HCT116 (cell line): ENCODE results near the gene CASP8. TPM values are rescaled to one million over a fixed set of nuclear protein-coding genes. Genes with fewer than 3 reads are reported as not detected.

Experiments used
- ATAC-seq: fragments of 200-7000 bp; cut with Tn5 transposase; 2 replicates; pipeline ENCODE4 v1.9.1; 2020; ENCODE audit warnings: mild to moderate bottlenecking, moderate library complexity
- BruUV-seq: library from RNA; stranded (reverse); fragments of 400-500 nt; replicated peaks from 2 replicates; lab custom pipeline; 2021; lab: Mats Ljungman, UMichigan
- CTCF ChIA-PET: fragments of 300-600 bp; sonication (Branson Sonifier 250); formaldehyde crosslinking; loops from one replicate; lab custom pipeline; 2021; ENCODE audit warnings: antibody characterized with exemption; lab: Charles Lee
- POLR2A ChIA-PET: fragments of 300-600, 350-600 bp; sonication (Branson Sonifier 250); formaldehyde crosslinking; loops from one replicate; lab custom pipeline; 2021; ENCODE audit warnings: antibody characterized with exemption; lab: Charles Lee
- RAD21 ChIA-PET, 2 experiments: fragments of 300-600 bp; sonication (Branson Sonifier 250); formaldehyde crosslinking; loops; one replicate each; lab custom pipeline; 2023; ENCODE audit warnings: low total read pairs in 2 of 2; ENCODE audit not compliant: uncharacterized antibody in 2 of 2, unreplicated experiment in 2 of 2, low non-redundant PET in 1 of 2; lab: Charles Lee
- DNase-seq: peaks from one replicate; pipeline ENCODE4 v3.0.0-alpha.2; 2010; ENCODE audit warnings: low read depth, low spot score
- H2AFZ ChIP-seq: fragments of 200-600 bp; shearing (Covaris generic), sonication (generic); 2 replicates; pipeline ENCODE4 v1.6.1; 2017; ENCODE audit warnings: low read depth, mixed run types, mixed read lengths, antibody characterized with exemption, low read length; ENCODE audit not compliant: poor library complexity, severe bottlenecking
- H3K27ac ChIP-seq: 2 replicates; pipeline ENCODE4 v1.5.1; 2012; ENCODE audit warnings: low read depth, low read length
- H3K27me3 ChIP-seq: fragments of 200-600 bp; sonication (generic); 2 replicates; pipeline ENCODE4 v1.6.1; 2016; ENCODE audit warnings: mixed run types, low read length, mixed read lengths; ENCODE audit not compliant: insufficient read depth
- H3K36me3 ChIP-seq, 2 experiments: fragments of 200-500 bp in 1 of 2; fragments of 200-600 bp in 1 of 2; sonication (Bioruptor generic) in 1 of 2; sonication (generic) in 1 of 2; 2 replicates each; pipeline versions ENCODE4 v1.5.1 to v1.6.1; 2014 to 2016; ENCODE audit warnings: low read length in 2 of 2, inconsistent platforms in 1 of 2, mixed read lengths in 1 of 2, mixed run types in 1 of 2; ENCODE audit not compliant: insufficient read depth in 2 of 2, control insufficient read depth in 1 of 2
- H3K4me1 ChIP-seq, 2 experiments: fragments of 200-600 bp in 1 of 2; sonication (generic) in 1 of 2; 2 replicates each; pipeline versions ENCODE4 v1.5.1 to v1.6.1; 2012 to 2017; ENCODE audit warnings: low read length in 2 of 2, inconsistent platforms in 1 of 2, mild to moderate bottlenecking in 1 of 2, mixed read lengths in 1 of 2, mixed run types in 1 of 2, moderate library complexity in 1 of 2; ENCODE audit not compliant: insufficient read depth in 2 of 2, control insufficient read depth in 1 of 2
- H3K4me2 ChIP-seq: fragments of 200-600 bp; sonication (generic); 2 replicates; pipeline ENCODE4 v1.6.1; 2017; ENCODE audit warnings: mixed run types, low read length, mixed read lengths
- H3K4me3 ChIP-seq, 2 experiments: fragments of 200-600 bp in 1 of 2; sonication (generic) in 1 of 2; replicated peaks in 1 of 2; 2 replicates each; pipeline ENCODE4 v1.5.1; 2011 to 2016; ENCODE audit warnings: low read length in 2 of 2, control low read depth in 1 of 2, low read depth in 1 of 2, mild to moderate bottlenecking in 1 of 2, mixed read lengths in 1 of 2, mixed run types in 1 of 2
- H3K79me2 ChIP-seq: fragments of 200-600 bp; sonication (generic); 2 replicates; pipeline ENCODE4 v1.6.1; 2017; ENCODE audit warnings: mild to moderate bottlenecking, mixed run types, low read length, moderate library complexity, mixed read lengths; ENCODE audit not compliant: insufficient read depth
- H3K9ac ChIP-seq: fragments of 200-600 bp; sonication (generic); 2 replicates; pipeline ENCODE4 v1.6.1; 2016; ENCODE audit warnings: low read length, mixed read lengths
- H3K9me2 ChIP-seq: fragments of 200-600 bp; sonication (generic), shearing (Covaris generic); 2 replicates; pipeline ENCODE4 v1.6.1; 2017; ENCODE audit warnings: mixed run types, mild to moderate bottlenecking, moderate library complexity; ENCODE audit not compliant: insufficient read depth
- H3K9me3 ChIP-seq, 2 experiments: fragments of 200-500 bp in 1 of 2; fragments of 200-600 bp in 1 of 2; sonication (Bioruptor generic) in 1 of 2; sonication (generic) in 1 of 2; 2 replicates each; pipeline ENCODE4 v1.6.1; 2014 to 2017; ENCODE audit warnings: low read length in 2 of 2, mixed read lengths in 2 of 2, inconsistent platforms in 1 of 2, low read depth in 1 of 2, mild to moderate bottlenecking in 1 of 2, mixed run types in 1 of 2, moderate library complexity in 1 of 2; ENCODE audit not compliant: control insufficient read depth in 1 of 2, insufficient read depth in 1 of 2
- H4K20me1 ChIP-seq: fragments of 200-600 bp; sonication (generic), shearing (Covaris generic); 2 replicates; pipeline ENCODE4 v1.6.1; 2017; ENCODE audit warnings: mixed run types, mild to moderate bottlenecking, moderate library complexity; ENCODE audit not compliant: insufficient read depth
- CBX3 ChIP-seq: IDR thresholded peaks from 2 replicates; pipeline ENCODE4 v1.6.1; 2012; ENCODE audit warnings: low read depth
- CEBPB ChIP-seq: IDR thresholded peaks from 2 replicates; pipeline ENCODE4 v1.6.1; 2012; ENCODE audit warnings: low read depth
- EGR1 ChIP-seq: IDR thresholded peaks from 2 replicates; pipeline ENCODE4 v1.6.1; 2012; ENCODE audit warnings: low read depth
- ELF1 ChIP-seq: IDR thresholded peaks from 2 replicates; pipeline ENCODE4 v1.6.1; 2012; ENCODE audit warnings: low read depth, borderline replicate concordance
- EZH2 ChIP-seq: fragments of 200-600 bp; sonication (generic); IDR thresholded peaks from 2 replicates; pipeline ENCODE4 v1.6.1; 2017; ENCODE audit warnings: antibody characterized with exemption, mixed run types
- FOSL1 ChIP-seq: IDR thresholded peaks from 2 replicates; pipeline ENCODE4 v1.6.1; 2012; ENCODE audit warnings: low read depth
- JUND ChIP-seq: IDR thresholded peaks from 2 replicates; pipeline ENCODE4 v1.6.1; 2012
- MAX ChIP-seq: IDR thresholded peaks from 2 replicates; pipeline ENCODE4 v1.6.1; 2012
- POLR2A ChIP-seq: IDR thresholded peaks from 2 replicates; pipeline ENCODE4 v1.7.0; 2011; ENCODE audit warnings: borderline replicate concordance; ENCODE audit not compliant: insufficient read depth, insufficient read length; ENCODE audit errors: extremely low read depth
- POLR2AphosphoS5 ChIP-seq: IDR thresholded peaks from 2 replicates; pipeline ENCODE4 v1.6.1; 2011; ENCODE audit warnings: mild to moderate bottlenecking, low read depth, low read length, moderate library complexity
- RAD21 ChIP-seq: IDR thresholded peaks from 2 replicates; pipeline ENCODE4 v1.6.1; 2012; ENCODE audit warnings: low read depth, mild to moderate bottlenecking
- REST ChIP-seq: IDR thresholded peaks from 2 replicates; pipeline ENCODE4 v1.6.1; 2012; ENCODE audit warnings: low read depth
- SIN3A ChIP-seq: IDR thresholded peaks from 2 replicates; pipeline ENCODE4 v1.6.1; 2012; ENCODE audit warnings: low read depth
- SP1 ChIP-seq: IDR thresholded peaks from 2 replicates; pipeline ENCODE4 v1.6.1; 2012; ENCODE audit warnings: low read depth
- TCF7L2 ChIP-seq: IDR thresholded peaks from 2 replicates; pipeline ENCODE4 v1.7.0; 2011; ENCODE audit warnings: borderline replicate concordance, inconsistent platforms; ENCODE audit not compliant: insufficient read depth, insufficient read length; ENCODE audit errors: extremely low read depth
- YY1 ChIP-seq: IDR thresholded peaks from 2 replicates; pipeline ENCODE4 v1.6.1; 2011; ENCODE audit warnings: low read length, low read depth, moderate library complexity, mild to moderate bottlenecking; ENCODE audit not compliant: insufficient replicate concordance; ENCODE audit errors: extremely low read depth
- ZBTB33 ChIP-seq: IDR thresholded peaks from 2 replicates; pipeline ENCODE4 v1.6.1; 2011; ENCODE audit warnings: mild to moderate bottlenecking, low read length, moderate library complexity; ENCODE audit not compliant: insufficient replicate concordance; ENCODE audit errors: extremely low read depth
- ZNF274 ChIP-seq: fragments of 200-500 bp; sonication (Bioruptor generic); IDR thresholded peaks from 2 replicates; pipeline ENCODE4 v1.6.1; 2014; ENCODE audit warnings: mild to moderate bottlenecking, low read depth, low read length, inconsistent platforms
- intact Hi-C: fragments of 100-400 bp; cut with micrococcal nuclease; formaldehyde crosslinking; loops from 2 replicates; pipeline ENCODE4 v1.10.0; 2022
- total RNA-seq: library from RNA; stranded (reverse); gene quantifications from one replicate; pipeline ENCODE4 v1.2.1, GENCODE V29; 2021; ENCODE audit not compliant: unreplicated experiment

CASP8 gene
- total RNA-seq, 1 experiment from 2014 or later, result 29.6 TPM

GRCh38 chr2:201231781-201232466 is 28.4 kb upstream of the CASP8 start:
- Histone ChIP-seq H3K9me3 (no peaks in the 10 kb centered on the region), H3K4me1 (peaks cover 15 to 22% of the 10 kb centered on the region in 2 experiments), H3K27me3 (no peaks in the 10 kb centered on the region), H2AFZ (peak overlapping the region; percentile 49), H3K36me3 (no peaks in the 10 kb centered on the region), H3K9ac (peak overlapping the region; percentile 60), H3K27ac (peak overlapping the region; percentile 26), H4K20me1 (no peaks in the 10 kb centered on the region), H3K79me2 (peaks cover 33% of the 10 kb centered on the region), H3K4me2 (peak overlapping the region; percentile 84), H3K4me3 (peak overlapping the region; percentile 74 to 83), H3K9me2 (no peaks in the 10 kb centered on the region)
- ChIA-PET CTCF (interaction anchor here (0.6 to 2.6 kb wide), 37 partner anchors 11 to 750 kb away, joined by 3 to 59 read pairs (median 5); partner anchors contain the start of genes ALS2, CASP10, FLACC1 and NIF3L1), POLR2A (interaction anchor here (0.8 to 2.0 kb wide), 6 partner anchors 23 to 549 kb away, joined by 3 to 13 read pairs (median 7); partner anchors contain the start of genes ALS2, CASP10, CFLAR and NIF3L1), RAD21 (interaction anchor here (1.2 to 1.4 kb wide), 7 partner anchors 49 to 342 kb away, joined by 3 to 8 read pairs (median 5); partner anchors contain the start of genes CASP10 (in 1 of the 2) and NIF3L1 (in 1 of the 2))
- DNase-seq (peak; percentile 92), ATAC-seq (peak; percentile 65)
- BruUV-seq, result TSS peak; percentile 91
- intact Hi-C loops, result loop anchor here (1.0 to 10.0 kb wide), 7 partner anchors 49 to 410 kb away; partner anchors contain the start of genes CASP10, HYCC2, STRADB and TMEM237
- TF ChIP-seq EGR1, result 0 out of 2 replicates have a peak, but pooled peaks have one; percentile 39
- TF ChIP-seq CBX3, result peak; percentile 92; the same call in 1 of the 2 replicates
- TF ChIP-seq MAX, result peak; percentile 72
- TF ChIP-seq ZBTB33, result no peak
- TF ChIP-seq ELF1, result peak; percentile 95
- no peak for TF ChIP-seq TCF7L2
- peak; percentile 94 for TF ChIP-seq RAD21
- peak; percentile 66 for TF ChIP-seq POLR2A
- no peak for TF ChIP-seq ZNF274
- TF ChIP-seq SP1, result peak; percentile 32
- TF ChIP-seq CEBPB, result no peak
- peak; percentile 68 for TF ChIP-seq SIN3A
- TF ChIP-seq YY1, result peak; percentile 91
- 0 out of 2 replicates have a peak, but pooled peaks have one; percentile 25 for TF ChIP-seq FOSL1
- no peak for TF ChIP-seq JUND
- peak; percentile 83 for TF ChIP-seq POLR2AphosphoS5
- TF ChIP-seq EZH2, result no peak
- no peak for TF ChIP-seq REST
